ENCODE results near the gene SERPINB7.
"Not testable (repeated sequence)": the region's sequence is repeated elsewhere in the genome, so short reads cannot be mapped to it uniquely, and the experiment has no call there.

Gene SERPINB7

GRCh38 chr18:63747006-63747405, 28.2 kb upstream of the SERPINB7 start:
- no peak overlapping the region for H3K4me3 ChIP-seq (ENCODE audit: low read depth, low read length)
- DNase-seq (ENCODE audit: low read depth), result no peak
- no peak for TF ChIP-seq CTCF (IDR thresholded peaks at IDR 0.05; ENCODE audit: low read depth, low read length, missing control alignments)

DNA sequence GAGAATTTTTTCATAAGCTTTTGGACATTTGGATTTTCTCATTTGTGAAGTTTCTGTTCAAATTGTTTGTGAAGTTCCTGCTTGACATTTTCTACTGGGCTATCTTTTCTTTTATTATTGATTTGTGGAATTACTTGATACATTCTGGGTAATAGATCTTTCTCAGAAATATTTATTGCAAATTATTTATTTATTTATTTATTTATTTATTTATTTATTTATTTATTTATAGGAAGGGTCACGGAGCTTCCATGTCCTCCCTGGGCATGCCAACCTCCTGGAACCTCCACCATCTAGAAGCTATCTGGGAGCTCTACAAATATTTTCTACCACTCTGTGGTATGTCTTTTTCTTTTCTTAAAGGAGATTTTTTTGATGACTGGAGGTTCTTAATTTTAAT, 25.7 kb upstream of the SERPINB7 start:
- DNase-seq (ENCODE audit: low read depth), result no peak
- H3K4me3 ChIP-seq (ENCODE audit: low read depth, low read length), result no peak overlapping the region
- TF ChIP-seq CTCF (IDR thresholded peaks at IDR 0.05; ENCODE audit: low read depth, low read length, missing control alignments), result no peak

GRCh38 chr18:63752636-63753035, 22.6 kb upstream of the SERPINB7 start:
- no peak for TF ChIP-seq CTCF (IDR thresholded peaks at IDR 0.05; ENCODE audit: low read depth, low read length, missing control alignments)
- H3K4me3 ChIP-seq (ENCODE audit: low read depth, low read length), result no peak overlapping the region
- DNase-seq (ENCODE audit: low read depth), result no peak

DNA sequence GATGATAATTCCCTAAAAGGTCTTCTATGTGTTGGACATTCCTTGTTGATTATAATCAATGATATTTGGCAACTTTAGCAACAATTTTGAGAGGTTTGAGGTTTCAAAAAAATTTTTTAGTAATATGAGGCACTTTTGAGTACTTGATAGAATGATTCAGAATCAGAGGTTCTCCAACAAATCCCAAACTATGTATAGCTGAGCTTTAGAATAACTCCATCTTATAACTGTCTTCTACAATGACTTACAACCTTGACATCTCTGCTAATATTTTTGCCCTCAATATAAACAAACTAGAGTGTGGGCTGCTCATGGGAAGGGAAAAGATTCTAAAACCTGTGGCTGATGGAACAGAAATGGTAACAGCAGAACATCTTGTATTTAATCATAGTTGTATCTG, 21.5 kb upstream of the SERPINB7 start:
- no peak for TF ChIP-seq CTCF (IDR thresholded peaks at IDR 0.05; ENCODE audit: low read depth, low read length, missing control alignments)
- no peak for DNase-seq (ENCODE audit: low read depth)
- H3K4me3 ChIP-seq (ENCODE audit: low read depth, low read length), result no peak overlapping the region

DNA sequence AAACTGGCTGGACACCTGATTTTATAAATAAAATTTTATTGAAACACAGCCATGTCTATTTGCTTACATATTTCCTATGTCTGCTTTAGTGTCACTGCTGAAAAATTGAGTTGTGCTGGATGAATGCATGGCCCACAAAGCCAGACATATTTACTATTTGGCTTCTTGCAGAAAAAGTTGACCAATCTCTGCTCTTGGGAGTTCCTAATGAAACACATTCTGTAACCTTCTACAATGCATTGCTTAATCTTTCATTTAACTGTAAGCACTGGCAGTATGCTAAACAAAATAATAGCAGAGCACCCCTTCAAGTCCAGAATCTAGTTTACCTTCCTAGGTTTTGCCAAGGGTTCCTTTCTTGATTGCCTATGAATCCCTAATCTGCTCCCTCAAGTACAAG, 17.7 kb upstream of the SERPINB7 start:
- H3K4me3 ChIP-seq (ENCODE audit: low read depth, low read length), result no peak overlapping the region
- DNase-seq (ENCODE audit: low read depth), result no peak
- TF ChIP-seq CTCF (IDR thresholded peaks at IDR 0.05; ENCODE audit: low read depth, low read length, missing control alignments), result no peak

- H3K4me3 ChIP-seq (ENCODE audit: low read depth, low read length), result no peak overlapping the region
- no peak for DNase-seq (ENCODE audit: low read depth)
- no peak for TF ChIP-seq CTCF (IDR thresholded peaks at IDR 0.05; ENCODE audit: low read depth, low read length, missing control alignments)
Measured at GRCh38 chr18:63758615-63759240, 16.5 kb upstream of the SERPINB7 start.

DNA sequence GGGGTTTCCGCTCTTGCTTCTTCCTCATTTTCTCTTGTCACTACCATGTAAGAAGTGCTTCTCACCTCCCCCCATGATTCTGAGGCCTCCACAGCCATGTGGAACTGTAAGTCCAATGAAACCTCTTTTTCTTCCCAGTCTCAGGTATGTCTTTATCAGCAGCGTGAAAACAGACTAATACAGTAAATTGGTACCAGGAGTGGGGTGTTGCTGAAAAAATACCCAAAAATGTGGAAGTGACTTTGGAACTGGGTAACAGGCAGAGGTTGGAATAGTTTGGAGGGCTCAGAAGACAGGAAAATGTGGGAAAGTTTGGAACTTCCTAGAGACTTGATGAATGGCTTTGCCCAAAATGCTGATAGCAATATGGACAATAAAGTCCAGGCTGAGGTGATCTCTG, 15.4 kb upstream of the SERPINB7 start:
- not testable (repeated sequence) for H3K4me3 ChIP-seq (ENCODE audit: low read depth, low read length); DNase-seq (ENCODE audit: low read depth)

All from GM12864 (cell line).